Activated naive CD4-positive, alpha-beta T cell treated with anti-CD3 and anti-CD28 coated beads for 36 hours (primary cell): ENCODE measurements around the gene PIK3C2G. TPM values are rescaled to one million over a fixed set of nuclear protein-coding genes. Genes with fewer than 3 reads are reported as not detected.

Experiments used
- CTCF ChIA-PET: fragments of 350-600 bp; sonication (Branson Sonifier 250); formaldehyde crosslinking; loops from one replicate; lab custom pipeline; 2021; ENCODE audit warnings: antibody characterized with exemption; lab: Charles Lee
- DNase-seq: peaks from one replicate; pipeline ENCODE4 v3.0.0-alpha.2; 2020
- H3K27ac Mint-ChIP-seq: one replicate; pipeline ENCODE4 v1.8.0; 2021; ENCODE audit warnings: mild to moderate bottlenecking, mixed read lengths
- H3K27me3 Mint-ChIP-seq: one replicate; pipeline ENCODE4 v1.8.0; 2021; ENCODE audit warnings: low read depth, mixed read lengths
- H3K36me3 Mint-ChIP-seq: one replicate; pipeline ENCODE4 v1.8.0; 2021; ENCODE audit warnings: low read depth, mixed read lengths
- H3K4me1 Mint-ChIP-seq: one replicate; pipeline ENCODE4 v1.8.0; 2021; ENCODE audit warnings: low read depth, mixed read lengths
- H3K4me3 Mint-ChIP-seq: one replicate; pipeline ENCODE4 v1.8.0; 2021; ENCODE audit warnings: mild to moderate bottlenecking, moderate library complexity, mixed read lengths
- H3K9me3 Mint-ChIP-seq: one replicate; pipeline ENCODE4 v1.8.0; 2021; ENCODE audit warnings: mixed read lengths
- intact Hi-C: fragments of 100-400 bp; cut with micrococcal nuclease; formaldehyde crosslinking; loops from one replicate; pipeline ENCODE4 v1.15.1; 2023
- total RNA-seq, 2 experiments: library from RNA; stranded (reverse); gene quantifications; one replicate each; pipeline ENCODE4 v1.2.3, GENCODE V29; 2021

The PIK3C2G gene, protein sequence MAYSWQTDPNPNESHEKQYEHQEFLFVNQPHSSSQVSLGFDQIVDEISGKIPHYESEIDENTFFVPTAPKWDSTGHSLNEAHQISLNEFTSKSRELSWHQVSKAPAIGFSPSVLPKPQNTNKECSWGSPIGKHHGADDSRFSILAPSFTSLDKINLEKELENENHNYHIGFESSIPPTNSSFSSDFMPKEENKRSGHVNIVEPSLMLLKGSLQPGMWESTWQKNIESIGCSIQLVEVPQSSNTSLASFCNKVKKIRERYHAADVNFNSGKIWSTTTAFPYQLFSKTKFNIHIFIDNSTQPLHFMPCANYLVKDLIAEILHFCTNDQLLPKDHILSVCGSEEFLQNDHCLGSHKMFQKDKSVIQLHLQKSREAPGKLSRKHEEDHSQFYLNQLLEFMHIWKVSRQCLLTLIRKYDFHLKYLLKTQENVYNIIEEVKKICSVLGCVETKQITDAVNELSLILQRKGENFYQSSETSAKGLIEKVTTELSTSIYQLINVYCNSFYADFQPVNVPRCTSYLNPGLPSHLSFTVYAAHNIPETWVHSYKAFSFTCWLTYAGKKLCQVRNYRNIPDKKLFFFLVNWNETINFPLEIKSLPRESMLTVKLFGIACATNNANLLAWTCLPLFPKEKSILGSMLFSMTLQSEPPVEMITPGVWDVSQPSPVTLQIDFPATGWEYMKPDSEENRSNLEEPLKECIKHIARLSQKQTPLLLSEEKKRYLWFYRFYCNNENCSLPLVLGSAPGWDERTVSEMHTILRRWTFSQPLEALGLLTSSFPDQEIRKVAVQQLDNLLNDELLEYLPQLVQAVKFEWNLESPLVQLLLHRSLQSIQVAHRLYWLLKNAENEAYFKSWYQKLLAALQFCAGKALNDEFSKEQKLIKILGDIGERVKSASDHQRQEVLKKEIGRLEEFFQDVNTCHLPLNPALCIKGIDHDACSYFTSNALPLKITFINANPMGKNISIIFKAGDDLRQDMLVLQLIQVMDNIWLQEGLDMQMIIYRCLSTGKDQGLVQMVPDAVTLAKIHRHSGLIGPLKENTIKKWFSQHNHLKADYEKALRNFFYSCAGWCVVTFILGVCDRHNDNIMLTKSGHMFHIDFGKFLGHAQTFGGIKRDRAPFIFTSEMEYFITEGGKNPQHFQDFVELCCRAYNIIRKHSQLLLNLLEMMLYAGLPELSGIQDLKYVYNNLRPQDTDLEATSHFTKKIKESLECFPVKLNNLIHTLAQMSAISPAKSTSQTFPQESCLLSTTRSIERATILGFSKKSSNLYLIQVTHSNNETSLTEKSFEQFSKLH (N-terminal part only)
- total RNA-seq = not detected

DNA sequence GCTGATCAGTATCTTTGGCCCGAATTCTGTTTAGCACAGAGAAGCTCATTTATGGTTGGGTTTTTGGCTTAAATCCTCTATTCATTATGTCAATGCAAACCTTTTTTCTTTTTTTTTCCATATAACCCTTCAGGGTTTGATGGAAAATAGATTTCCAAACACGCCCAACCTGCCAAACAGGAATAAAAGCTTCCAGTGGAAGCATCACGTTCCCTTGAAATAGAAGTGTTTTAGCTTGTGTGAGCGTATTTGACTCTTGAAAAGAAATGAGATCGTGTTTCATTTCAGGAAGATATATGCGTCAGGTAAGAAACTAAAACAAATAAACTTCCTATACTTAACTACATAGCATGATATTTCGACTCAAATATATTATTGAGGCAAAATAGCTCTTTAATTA is at the start of gene PIK3C2G:
PIK3C2G (plus strand) TSS at position 246 of the 400 bp plus-strand sequence. CDS start 20,564 bp downstream, outside the sequence.
- intact Hi-C loops = no loop called here
- Mint-ChIP-seq H3K4me1 (no peaks in the 10 kb centered on the region), H3K4me3 (no peak within 1 kb of the TSS), H3K27ac (no peak within 1 kb of the TSS), H3K36me3 (no peaks in the 10 kb centered on the region), H3K27me3 (no peaks in the 10 kb centered on the region), H3K9me3 (peaks cover 5% of the 10 kb centered on the region)
- CTCF ChIA-PET = no interaction called here
- no peak for DNase-seq

DNA sequence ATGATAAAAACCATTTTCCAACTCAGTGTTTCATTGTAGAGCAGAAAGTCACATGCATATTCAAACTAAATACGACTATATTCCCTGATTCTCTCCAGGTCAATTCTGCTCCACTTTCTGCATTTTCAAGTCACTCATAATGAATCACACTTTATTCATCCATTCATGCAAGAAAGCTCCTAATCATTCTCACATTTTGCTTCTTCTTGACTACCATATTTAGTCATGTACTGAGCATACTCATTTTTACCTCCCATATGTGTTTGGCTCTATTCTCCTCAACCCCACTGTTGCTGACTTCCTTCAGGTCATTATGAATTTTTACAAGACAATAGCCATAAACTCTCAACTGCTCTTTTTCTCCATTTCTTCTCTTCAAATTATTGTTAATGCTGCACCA is 43.4 kb upstream of the PIK3C2G start:
- DNase-seq = no peak
- CTCF ChIA-PET = no interaction called here
- no peak overlapping the region for H3K27ac Mint-ChIP-seq
- no peaks in the 10 kb centered on the region for H3K36me3 Mint-ChIP-seq
- peaks cover 8% of the 10 kb centered on the region for H3K9me3 Mint-ChIP-seq
- intact Hi-C loops = no loop called here
- no peaks in the 10 kb centered on the region for H3K4me1 Mint-ChIP-seq
- no peak overlapping the region for H3K4me3 Mint-ChIP-seq
- no peaks in the 10 kb centered on the region for H3K27me3 Mint-ChIP-seq

DNA sequence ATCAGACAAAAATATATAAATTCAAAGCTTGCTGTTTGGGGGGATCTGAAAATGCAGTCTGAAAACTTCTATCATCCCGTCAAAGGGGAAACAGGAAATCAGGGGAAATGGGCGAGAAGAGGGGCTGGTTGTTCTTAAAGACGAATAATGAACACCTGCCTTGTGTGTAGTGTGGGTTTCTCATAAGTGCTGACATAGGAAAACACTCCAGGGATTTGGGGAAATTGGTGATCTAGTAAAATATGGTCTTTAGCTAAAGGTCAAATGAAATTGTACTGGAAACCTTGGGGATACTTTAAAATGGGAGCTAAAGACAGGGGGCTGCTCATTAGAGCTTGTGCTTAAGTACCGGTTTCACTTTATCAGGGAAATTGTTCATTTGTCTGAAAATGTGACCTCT is 39.6 kb upstream of the PIK3C2G start:
- Mint-ChIP-seq H3K9me3 (no peaks in the 10 kb centered on the region), H3K27me3 (no peaks in the 10 kb centered on the region), H3K27ac (no peak overlapping the region), H3K36me3 (no peaks in the 10 kb centered on the region), H3K4me3 (no peak overlapping the region), H3K4me1 (no peaks in the 10 kb centered on the region)
- CTCF ChIA-PET = interaction anchor here (0.6 kb wide), 1 partner anchor 28 kb away, joined by 3 read pairs; no protein-coding TSS in a partner anchor
- intact Hi-C loops = no loop called here
- DNase-seq = no peak

DNA sequence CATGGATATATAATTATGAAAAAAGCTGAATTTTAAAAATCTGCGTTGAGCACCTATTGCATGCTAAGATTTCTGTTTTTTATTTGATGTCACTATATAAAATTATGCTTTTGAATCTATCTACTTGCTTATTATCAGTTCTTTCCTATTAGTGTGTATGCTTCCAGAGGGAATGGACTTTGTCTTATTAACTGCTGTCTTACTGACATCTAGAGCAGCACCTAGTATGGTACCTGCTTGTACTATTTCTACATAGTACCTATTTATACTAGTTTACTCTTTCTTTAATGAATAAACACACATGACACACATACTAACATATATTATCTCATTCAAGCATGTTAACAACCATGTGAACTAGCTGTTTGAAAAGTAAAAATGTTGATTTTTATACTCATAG is 38.6 kb upstream of the PIK3C2G start:
- DNase-seq = no peak
- Mint-ChIP-seq H3K9me3 (peaks cover 1% of the 10 kb centered on the region), H3K36me3 (no peaks in the 10 kb centered on the region), H3K27ac (no peak overlapping the region), H3K27me3 (no peaks in the 10 kb centered on the region), H3K4me3 (no peak overlapping the region), H3K4me1 (no peaks in the 10 kb centered on the region)
- CTCF ChIA-PET = no interaction called here
- intact Hi-C loops = no loop called here

DNA sequence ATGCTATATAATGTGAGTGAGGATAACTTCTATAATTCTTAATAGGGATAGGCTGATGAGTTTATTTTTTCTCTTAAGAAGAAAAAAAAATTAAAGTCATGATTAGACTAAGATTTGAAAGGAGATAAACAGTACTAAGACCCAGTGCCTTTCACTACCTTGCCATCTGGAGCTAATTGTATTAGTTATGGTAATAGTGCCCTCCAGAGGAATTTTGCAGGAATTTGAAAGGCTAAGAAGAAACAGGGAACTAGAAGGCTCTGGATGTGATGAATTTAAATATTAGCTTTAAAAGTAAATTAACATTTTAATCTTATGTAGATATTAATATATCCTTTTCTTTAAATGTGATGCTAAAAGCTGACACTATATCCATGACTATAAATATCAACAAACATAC is 36.6 kb upstream of the PIK3C2G start:
- H3K27me3 Mint-ChIP-seq = no peaks in the 10 kb centered on the region
- H3K4me3 Mint-ChIP-seq = no peak overlapping the region
- H3K4me1 Mint-ChIP-seq = no peaks in the 10 kb centered on the region
- DNase-seq = no peak
- H3K36me3 Mint-ChIP-seq = no peaks in the 10 kb centered on the region
- intact Hi-C loops = loop anchor here (1.0 kb wide), 1 partner anchor 65 kb away; no protein-coding TSS in a partner anchor
- no peak overlapping the region for H3K27ac Mint-ChIP-seq
- CTCF ChIA-PET = no interaction called here
- H3K9me3 Mint-ChIP-seq = peaks cover 1% of the 10 kb centered on the region

DNA sequence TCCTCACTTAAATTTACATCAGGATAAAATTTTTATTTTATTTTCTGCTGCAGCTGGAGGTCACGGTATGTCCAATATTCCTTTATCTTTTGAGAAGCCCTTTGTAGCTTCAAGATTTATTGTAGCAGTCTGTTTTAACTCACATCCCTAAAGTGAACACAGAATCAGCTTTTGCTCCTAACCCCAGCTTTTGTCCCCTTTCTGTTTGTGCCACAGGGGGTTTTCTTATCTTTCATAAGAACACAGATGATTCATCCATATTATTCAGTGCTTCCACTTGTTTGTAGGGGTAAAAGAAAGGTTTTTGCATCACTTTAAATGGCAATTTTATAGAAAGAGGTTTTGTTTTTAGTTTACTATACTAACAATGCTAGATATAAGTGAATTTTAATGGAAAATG is 21.8 kb upstream of the PIK3C2G start:
- intact Hi-C loops = no loop called here
- DNase-seq = no peak
- Mint-ChIP-seq H3K36me3 (no peaks in the 10 kb centered on the region), H3K4me3 (no peak overlapping the region), H3K27me3 (no peaks in the 10 kb centered on the region), H3K27ac (no peak overlapping the region), H3K4me1 (no peaks in the 10 kb centered on the region), H3K9me3 (peaks cover 12% of the 10 kb centered on the region)
- CTCF ChIA-PET = no interaction called here

DNA sequence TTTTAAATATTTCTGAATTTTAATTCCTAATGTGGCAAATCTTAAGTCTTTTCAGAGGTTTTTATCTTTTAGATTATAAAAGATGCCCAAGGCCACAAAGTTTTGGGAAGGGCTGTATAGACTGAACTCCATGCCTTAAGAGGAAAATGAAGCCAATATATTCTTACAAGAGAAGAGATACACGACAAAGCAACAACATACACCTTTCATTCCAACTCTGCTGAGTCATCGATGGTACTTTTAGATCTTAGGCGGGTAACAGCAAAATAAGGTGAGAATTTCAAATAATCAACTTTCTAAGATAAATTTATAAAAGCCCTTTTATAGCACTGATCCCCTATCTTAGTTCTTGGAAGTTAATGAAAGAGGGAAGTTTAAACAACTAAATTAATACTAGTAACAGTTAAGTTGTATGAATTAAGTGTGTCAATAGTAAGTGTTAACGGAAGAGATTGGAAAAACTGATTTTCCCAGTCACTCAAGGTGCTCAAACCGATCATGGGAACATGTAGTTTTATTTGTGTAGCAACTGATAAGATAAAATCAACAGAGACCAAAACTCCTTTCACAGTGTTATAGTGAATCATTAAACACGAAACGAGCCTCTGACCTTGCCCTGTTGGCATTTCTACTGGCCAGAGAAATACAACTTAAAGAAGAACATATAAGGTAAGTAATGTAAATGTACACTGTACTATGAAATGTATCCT is 18.8 kb upstream of the PIK3C2G start:
- no peaks in the 10 kb centered on the region for H3K36me3 Mint-ChIP-seq
- H3K27me3 Mint-ChIP-seq = no peaks in the 10 kb centered on the region

DNA sequence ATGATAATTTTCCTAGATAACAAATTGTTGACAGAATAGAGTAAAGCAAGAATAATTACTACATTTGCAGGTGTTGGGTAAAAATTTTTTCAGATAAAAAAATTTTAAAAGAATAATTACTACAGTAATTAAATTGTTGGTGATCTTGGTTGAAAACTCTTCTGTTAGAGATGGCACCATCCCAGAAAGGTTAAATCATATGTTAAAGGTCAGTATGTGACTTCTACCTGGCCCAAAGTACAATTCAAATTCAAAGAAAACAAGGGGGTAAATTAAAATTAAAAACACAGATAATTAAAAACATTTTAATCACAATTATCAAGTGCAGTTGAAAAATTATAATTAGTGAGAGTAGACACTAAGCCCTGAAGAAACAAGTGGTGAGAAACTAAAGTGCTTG is 18.1 kb upstream of the PIK3C2G start:
- DNase-seq = no peak
- no peaks in the 10 kb centered on the region for H3K36me3 Mint-ChIP-seq
- H3K4me1 Mint-ChIP-seq = no peaks in the 10 kb centered on the region
- no peaks in the 10 kb centered on the region for H3K9me3 Mint-ChIP-seq
- no peak overlapping the region for H3K27ac Mint-ChIP-seq
- intact Hi-C loops = no loop called here
- no peak overlapping the region for H3K4me3 Mint-ChIP-seq
- CTCF ChIA-PET = no interaction called here
- no peaks in the 10 kb centered on the region for H3K27me3 Mint-ChIP-seq

More for the DNA sequence above, 18.8 kb upstream of the PIK3C2G start:
- Mint-ChIP-seq H3K9me3 (peaks cover 2% of the 10 kb centered on the region), H3K4me1 (no peaks in the 10 kb centered on the region), H3K27ac (no peak overlapping the region), H3K4me3 (no peak overlapping the region)
- intact Hi-C loops = no loop called here
- CTCF ChIA-PET = no interaction called here
- DNase-seq = no peak

DNA sequence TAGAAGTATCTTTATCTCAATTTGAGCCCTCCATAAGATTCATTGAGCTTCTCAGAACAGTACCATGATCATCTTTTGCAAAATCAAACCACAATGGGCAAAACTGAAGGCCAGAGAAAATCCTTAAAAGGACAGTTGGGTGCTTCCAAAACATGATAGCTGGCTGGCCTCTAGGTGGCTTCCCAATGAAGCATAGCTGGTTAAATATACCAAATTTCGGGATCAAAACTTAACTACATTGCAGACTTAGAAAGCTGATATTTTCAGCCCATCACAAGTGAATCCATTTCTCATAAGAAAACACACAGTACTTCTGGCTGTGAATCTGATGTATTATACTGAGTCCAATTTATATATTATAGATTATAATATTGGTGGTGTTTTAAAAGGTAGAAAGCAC is 15.3 kb upstream of the PIK3C2G start:
- CTCF ChIA-PET = interaction anchor here (0.6 to 0.9 kb wide), 3 partner anchors 42 to 1617 kb away, joined by 3 to 5 read pairs (median 3); no protein-coding TSS in a partner anchor
- intact Hi-C loops = no loop called here

DNA sequence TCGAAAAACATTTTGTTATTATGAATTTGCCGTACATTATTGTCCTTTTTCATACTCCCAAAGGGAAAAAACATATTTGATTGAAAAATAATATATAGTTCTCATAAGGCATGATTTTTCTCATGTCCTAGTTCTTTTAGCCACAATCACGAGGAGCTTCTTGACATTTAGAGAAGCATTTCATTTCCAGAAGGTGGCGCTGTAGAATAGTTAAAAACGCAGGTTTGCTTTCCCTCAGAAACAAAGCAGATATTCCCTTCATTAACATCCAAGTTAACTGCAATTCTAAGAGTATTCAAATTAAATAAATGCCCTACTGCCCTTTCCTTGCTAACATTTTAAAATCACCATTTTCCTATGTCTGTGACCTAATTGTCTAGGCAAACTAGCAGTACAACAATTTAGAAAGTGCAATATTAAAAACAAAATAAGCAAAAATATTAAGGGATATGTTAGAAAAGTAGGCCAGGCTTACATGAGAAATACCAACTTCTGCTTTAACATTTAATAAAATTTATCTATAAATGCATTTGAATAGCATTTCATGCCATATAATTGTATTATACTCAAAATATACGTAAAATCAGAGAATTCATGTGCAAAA is 10.9 kb upstream of the PIK3C2G start:
- peak; percentile 4 for DNase-seq
- H3K9me3 Mint-ChIP-seq = no peaks in the 10 kb centered on the region
- H3K27ac Mint-ChIP-seq = no peak overlapping the region
- H3K4me3 Mint-ChIP-seq = no peak overlapping the region
- H3K36me3 Mint-ChIP-seq = no peaks in the 10 kb centered on the region
- CTCF ChIA-PET = interaction anchor here (0.6 to 1.2 kb wide), 6 partner anchors 28 to 1050 kb away, joined by 3 to 4 read pairs (median 3); no protein-coding TSS in a partner anchor
- H3K27me3 Mint-ChIP-seq = no peaks in the 10 kb centered on the region
- intact Hi-C loops = loop anchor here (1.0 to 5.0 kb wide), 2 partner anchors 936 to 1037 kb away; no protein-coding TSS in a partner anchor
- no peaks in the 10 kb centered on the region for H3K4me1 Mint-ChIP-seq

More for the DNA sequence above, 15.3 kb upstream of the PIK3C2G start:
- Mint-ChIP-seq H3K4me3 (no peak overlapping the region), H3K36me3 (no peaks in the 10 kb centered on the region), H3K27me3 (no peaks in the 10 kb centered on the region), H3K27ac (no peak overlapping the region), H3K4me1 (no peaks in the 10 kb centered on the region), H3K9me3 (no peaks in the 10 kb centered on the region)
- no peak for DNase-seq

DNA sequence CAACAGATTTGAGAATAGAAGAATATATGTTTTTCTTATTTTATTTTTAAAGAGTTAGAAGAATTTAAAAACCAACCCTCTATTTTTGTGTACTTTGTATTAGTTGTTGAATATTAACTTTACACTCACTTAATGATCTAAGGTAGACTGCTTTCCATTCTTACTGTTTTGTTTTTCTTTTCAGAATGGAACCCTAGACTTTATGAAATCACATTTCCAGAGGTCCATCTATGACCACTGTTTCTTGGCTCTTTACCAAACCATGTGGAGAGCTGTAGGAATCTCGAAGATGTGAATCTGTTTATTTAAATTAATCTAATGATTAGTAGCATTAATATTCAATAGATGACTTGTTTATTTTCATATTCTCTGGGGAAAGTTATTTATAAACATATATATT is 7.2 kb upstream of the PIK3C2G start:
- intact Hi-C loops = loop anchor here (5.0 kb wide), 1 partner anchor 1033 kb away; no protein-coding TSS in a partner anchor
- CTCF ChIA-PET = no interaction called here
- no peak overlapping the region for H3K4me3 Mint-ChIP-seq

More for the DNA sequence above, 7.2 kb upstream of the PIK3C2G start:
- Mint-ChIP-seq H3K27me3 (no peaks in the 10 kb centered on the region), H3K4me1 (no peaks in the 10 kb centered on the region), H3K36me3 (no peaks in the 10 kb centered on the region), H3K9me3 (peaks cover 5% of the 10 kb centered on the region), H3K27ac (no peak overlapping the region)
- no peak for DNase-seq
